COLO829 (cell line): ENCODE measurements around the gene C5orf15.
"Not testable (repeated sequence)": the region's sequence is repeated elsewhere in the genome, so short reads cannot be mapped to it uniquely, and the experiment has no call there.

Source experiments
- DNase-seq: peaks from one replicate; pipeline ENCODE4 v3.0.0; 2012; ENCODE audit warnings: low spot score

Gene C5orf15

DNA sequence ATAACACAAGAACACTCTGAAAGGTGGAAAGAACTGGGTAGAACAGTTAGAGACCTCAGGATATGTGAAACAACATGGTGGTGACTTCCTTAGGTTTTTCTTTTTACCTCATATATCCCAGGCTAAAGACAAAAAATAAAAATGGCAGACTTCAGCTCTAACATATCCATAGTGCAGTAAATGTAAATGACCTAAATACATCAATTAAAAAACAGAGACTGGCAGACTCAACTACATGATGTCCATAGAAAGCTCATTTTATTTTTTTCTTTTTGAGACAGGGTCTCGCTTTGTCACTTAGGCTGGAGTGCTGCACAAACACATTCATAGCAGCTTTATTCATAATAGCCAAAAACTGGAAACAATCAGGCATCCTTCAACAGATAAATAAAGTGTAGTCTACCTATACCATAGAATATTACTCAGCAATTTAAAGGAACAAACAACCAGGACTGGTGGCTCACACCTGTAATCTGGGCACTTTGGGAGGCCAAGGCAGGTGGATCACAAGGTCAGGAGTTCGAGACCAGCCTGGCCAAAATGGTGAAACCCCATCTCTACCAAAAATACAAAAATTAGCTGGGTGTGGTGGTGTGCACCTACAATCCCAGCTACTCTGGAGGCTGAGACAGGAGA, 4.8 kb downstream of the C5orf15 start:
- DNase-seq, result no peak

DNA sequence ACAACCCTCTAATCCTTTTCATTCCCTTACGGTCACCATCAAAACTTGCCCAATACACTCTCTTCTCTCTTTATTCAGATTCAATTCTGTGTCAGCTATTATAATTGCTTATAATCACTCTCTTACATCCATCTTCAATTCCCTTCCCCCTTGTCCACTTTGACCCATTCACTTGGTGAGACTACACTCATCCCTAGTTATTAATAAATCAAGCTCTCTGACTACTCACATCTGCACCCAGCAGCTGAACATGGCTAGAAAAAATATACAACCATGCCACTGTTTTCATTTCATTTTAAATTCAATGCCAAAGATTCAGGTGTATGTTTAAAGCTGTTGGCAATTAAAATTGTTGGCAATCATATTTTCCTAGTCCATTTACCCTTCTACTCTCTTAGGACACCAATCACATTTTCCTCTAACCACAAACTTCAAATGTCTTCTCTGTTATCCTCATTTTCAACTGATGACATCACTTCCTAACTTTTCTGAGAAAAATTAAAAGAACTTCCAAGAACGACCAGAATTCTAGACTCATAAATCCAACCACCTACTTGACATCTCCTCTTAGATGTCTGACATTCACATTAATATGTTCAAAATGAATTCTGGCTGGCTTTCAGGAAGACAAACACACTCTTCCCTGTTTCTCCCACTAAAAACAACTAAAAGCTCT, 5.5 kb downstream of the C5orf15 start:
- peak; percentile 48 for DNase-seq

GRCh38 chr5:133962131-133962530, 6.3 kb downstream of the C5orf15 start:
- no peak for DNase-seq

DNA sequence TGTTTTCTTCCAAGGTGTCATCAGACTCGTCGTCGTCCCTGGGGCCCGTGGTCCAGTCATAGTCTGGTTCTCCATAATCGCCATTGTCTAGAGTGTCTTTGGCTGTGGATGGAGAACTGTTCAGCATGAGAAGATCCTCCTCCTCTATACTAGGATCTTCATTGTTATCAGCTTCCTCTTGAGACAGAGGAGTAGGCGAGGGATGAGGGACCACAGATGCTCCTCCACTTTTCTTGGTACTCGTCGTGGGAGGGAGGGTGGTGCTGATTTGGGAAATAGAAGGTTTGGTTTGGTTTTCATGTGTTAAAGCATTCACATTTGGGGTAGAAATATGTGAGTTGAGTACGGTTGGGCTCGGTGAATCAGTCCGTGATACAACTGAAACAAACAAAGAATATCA, 8.8 kb downstream of the C5orf15 start:
- no peak for DNase-seq

GRCh38 chr5:133957591-133957990, 10.8 kb downstream of the C5orf15 start:
- no peak for DNase-seq

GRCh38 chr5:133957080-133957479, 11.3 kb downstream of the C5orf15 start:
- no peak for DNase-seq

DNA sequence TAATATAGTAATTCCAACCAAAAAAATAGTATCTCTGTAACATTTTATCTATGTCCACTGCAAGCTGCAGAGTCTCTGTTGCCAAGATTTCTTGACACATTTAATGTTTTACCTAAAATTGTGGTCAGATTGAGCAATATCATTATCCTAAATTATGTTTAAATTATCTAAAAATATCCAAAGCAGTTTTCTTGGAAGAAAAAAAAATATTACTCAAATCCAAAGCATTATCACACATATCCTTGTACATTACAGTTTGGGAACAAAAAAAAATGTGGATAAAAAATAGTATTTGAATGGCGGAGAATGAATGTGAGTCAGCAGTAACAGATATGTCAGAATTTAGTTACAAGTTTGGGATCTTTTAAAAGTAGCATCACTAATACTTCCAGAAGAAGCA, 12.2 kb downstream of the C5orf15 start:
- not testable (repeated sequence) for DNase-seq

DNA sequence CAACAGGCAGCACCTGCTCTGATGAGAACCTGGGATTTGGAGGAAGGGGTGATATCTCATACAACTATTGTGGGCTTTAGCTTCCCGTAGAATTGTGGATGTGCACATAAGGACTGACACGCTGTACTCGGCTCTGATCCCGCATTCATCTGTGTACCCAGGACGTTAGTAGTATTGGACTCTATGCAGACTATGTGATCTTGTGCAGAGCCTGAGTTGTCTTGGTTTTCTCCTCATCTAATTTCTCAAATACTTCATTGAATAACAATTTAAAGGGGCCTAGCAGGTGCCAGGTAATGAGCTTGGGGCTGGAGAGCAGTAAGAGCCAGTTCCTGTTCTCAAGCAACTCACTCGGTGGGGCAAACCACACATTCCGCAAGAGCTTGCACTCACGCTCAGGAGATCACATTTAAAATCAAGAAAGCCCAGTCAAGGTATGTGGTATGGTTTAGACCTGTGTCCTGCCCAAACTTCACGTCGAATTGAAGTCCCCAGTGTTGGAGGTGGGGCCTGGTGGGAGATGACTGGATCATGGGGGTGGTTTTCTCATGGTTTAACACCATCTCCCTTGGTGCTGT, 14.8 kb downstream of the C5orf15 start:
- no peak for DNase-seq

GRCh38 chr5:133952729-133953567, 15.5 kb downstream of the C5orf15 start:
- DNase-seq, result no peak

GRCh38 chr5:133950821-133951612, 17.4 kb downstream of the C5orf15 start:
- no peak for DNase-seq

- no peak for DNase-seq
Observed at GRCh38 chr5:133948721-133949120, 19.7 kb downstream of the C5orf15 start.

DNA sequence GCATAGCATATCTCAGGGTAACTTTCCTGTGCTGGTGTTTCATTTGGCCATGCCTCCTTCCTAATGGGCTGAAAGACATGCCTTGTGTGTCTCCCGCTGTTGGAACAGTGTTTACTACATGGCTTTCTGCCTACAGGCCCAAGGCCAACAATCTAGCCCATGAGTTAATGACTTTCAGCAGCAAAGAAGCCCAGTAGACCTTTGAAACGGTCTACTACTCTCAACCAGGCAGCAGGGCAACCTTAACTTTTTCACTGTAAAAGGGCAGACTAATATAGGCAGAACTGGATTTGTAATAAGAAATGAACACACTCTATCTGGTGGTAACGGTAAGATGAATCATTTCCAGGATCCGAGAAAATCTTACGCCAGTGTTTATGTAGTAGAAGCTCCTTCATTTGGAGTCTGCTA, 21.0 kb downstream of the C5orf15 start:
- no peak for DNase-seq

DNA sequence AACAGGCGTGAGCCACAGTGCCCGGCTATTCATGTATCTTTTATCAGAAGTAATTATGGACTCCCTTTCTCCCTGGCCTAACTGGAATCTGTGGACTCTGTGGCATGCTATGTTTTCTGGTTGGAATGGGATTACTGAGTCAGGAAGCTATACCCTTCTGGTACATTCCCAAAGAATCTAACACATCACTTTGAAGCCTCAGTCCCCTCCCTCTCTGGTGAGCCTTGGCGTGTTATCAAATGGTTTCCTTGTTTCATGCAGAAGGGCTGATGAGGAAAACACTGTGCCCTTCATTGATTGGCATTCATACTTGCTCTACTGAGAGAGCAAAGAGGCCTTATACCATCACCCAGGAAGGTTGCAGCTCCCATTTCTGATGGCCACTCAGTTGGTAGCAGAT, 22.9 kb downstream of the C5orf15 start:
- peak; percentile 50 for DNase-seq

DNA sequence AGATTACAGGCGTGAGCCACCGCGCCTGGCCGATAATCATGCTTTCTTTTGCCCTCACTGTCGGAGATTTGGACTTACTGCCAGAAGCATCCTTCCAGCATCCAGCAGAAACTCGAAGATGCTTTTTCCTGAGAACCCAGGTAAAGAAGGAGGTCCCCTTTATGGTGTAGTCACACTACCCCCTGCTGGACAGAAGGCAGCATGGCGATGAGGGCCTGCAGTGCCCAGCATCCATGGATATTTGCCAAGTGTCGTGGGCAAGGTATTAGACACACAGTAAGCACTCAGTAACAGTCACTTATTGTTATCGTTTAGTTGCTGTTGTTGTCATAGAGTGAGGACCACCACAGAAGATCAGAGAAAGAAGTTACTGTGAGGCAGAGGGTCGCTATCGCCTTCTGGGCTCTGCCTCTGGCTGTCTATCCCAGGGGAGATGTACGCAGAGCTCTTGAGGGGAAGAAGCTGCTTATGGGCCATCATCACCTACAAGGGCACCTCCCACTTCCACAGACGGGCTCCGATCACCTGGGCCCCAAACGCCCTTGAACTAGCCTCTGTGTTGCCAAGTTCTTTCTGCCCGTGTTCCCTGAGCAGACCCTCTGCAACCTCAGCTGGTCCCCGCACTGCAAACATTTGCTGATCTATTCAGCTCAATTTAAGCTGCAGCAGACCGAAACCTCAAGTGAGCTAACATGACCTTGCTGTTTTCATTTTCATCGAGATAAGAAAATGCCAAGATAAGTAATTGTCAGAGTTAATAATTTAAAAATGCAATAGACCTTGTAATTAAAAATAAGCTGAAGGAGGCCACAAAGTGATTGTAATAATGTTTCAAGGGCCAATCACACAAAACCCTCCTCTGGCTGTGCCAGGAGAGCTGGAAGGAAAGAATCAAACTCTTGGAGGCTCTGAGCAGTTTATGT, 23.9 kb downstream of the C5orf15 start:
- DNase-seq, result peak; percentile 58

GRCh38 chr5:133943475-133943817, 25.0 kb downstream of the C5orf15 start:
- DNase-seq, result no peak

GRCh38 chr5:133942614-133943474, 25.6 kb downstream of the C5orf15 start:
- DNase-seq, result no peak

DNA sequence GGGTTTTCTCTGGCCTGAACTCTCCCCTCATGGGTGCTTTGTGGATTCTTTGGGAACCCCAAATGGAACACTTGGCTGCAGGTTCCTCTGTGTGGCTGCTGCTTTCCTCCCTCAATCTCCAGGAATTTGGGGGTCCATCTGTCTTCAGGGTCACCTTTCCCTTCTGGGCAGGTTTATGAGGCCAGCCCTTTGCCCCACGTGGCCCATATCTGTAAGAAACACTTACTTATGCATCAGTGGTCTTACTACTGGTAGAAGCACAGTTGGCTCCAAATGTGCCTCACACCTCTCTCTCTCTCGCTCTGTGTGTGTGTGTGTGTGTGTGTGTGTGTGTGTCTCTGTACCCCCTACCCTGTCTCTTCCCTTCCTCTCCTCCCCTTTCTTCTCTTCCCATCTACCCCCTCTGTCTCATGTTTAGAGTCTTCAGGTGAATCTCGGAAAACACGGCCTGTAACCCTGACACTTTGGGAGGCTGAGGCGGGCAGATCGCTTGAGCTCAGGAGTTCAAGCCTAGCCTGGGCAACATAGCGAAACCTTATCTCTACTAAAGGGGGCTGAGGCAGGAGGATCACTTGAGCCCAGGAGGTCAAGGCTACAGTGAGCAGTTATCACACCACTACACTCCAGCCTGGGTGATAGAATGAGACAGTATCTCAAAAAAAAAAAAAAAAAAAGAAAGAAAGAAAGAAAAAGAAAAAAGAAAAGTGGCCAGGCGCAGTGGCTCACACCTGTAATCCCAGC, 26.8 kb downstream of the C5orf15 start:
- no peak for DNase-seq

DNA sequence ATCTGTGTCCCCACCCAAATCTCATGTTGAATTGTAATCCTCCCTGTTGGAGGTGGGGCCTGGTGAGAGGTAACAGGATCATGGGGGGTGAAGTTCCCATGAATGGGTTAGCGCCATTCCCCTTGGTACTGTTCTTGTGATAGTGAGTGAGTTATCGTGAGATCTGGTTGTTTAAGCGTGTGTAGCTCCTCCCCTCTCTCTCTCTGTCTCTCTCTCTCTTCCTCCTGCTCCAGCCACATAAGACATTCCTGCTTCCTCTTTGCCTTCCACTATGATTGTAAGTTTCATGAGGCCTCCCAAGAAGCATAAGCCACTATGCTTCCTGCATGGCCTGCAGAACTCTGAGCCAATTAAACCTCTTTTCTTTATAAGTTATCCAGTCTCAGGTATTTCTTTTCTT, 28.8 kb downstream of the C5orf15 start:
- DNase-seq, result no peak

GRCh38 chr5:133938929-133939328, 29.5 kb downstream of the C5orf15 start:
- no peak for DNase-seq
